Hepatocyte (in vitro differentiated cells): ENCODE measurements around the gene LRP1B.

Experiments
- EZH2 ChIP-seq: fragments of 200-600 bp; sonication (generic); IDR thresholded peaks from 2 replicates; pipeline ENCODE4 v1.6.1; 2016; ENCODE audit warnings: antibody characterized with exemption, mild to moderate bottlenecking, borderline replicate concordance
- TF ChIP-seq, protein P1 (sequence below): fragments of 200-600 bp; sonication (generic); IDR thresholded peaks from 2 replicates; pipeline ENCODE4 v1.5.1; 2016; ENCODE audit warnings: antibody characterized with exemption, mild to moderate bottlenecking; ENCODE audit not compliant: poor library complexity

DNA sequence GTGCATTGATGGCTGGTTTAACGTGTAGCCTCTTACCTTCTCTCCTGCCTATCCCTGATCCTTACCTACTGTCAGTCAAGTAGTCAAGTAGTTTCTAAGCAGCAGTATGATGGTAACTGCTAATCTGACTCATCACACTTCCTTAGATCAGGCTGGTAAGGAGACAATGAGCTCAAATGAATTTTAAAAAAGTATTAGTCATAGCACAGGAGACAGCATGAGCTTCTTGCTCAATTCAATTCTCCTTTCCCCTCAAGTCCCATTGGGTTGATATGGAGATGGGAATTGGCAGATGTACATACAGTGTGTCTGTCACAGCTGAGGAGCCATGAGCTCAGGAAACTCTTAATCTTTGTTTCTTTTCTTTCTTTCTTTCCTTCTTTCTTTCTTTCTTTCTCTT, 799.7 kb downstream of the LRP1B start:
- TF ChIP-seq, protein P1, sequence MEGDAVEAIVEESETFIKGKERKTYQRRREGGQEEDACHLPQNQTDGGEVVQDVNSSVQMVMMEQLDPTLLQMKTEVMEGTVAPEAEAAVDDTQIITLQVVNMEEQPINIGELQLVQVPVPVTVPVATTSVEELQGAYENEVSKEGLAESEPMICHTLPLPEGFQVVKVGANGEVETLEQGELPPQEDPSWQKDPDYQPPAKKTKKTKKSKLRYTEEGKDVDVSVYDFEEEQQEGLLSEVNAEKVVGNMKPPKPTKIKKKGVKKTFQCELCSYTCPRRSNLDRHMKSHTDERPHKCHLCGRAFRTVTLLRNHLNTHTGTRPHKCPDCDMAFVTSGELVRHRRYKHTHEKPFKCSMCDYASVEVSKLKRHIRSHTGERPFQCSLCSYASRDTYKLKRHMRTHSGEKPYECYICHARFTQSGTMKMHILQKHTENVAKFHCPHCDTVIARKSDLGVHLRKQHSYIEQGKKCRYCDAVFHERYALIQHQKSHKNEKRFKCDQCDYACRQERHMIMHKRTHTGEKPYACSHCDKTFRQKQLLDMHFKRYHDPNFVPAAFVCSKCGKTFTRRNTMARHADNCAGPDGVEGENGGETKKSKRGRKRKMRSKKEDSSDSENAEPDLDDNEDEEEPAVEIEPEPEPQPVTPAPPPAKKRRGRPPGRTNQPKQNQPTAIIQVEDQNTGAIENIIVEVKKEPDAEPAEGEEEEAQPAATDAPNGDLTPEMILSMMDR, result no peak
- TF ChIP-seq EZH2, result no peak
